Gastrocnemius medialis (tissue), 4 donors: ENCODE measurements around the gene MMP19.

Experiments
- CTCF ChIP-seq, 5 experiments: fragments of 450-650 bp in 3 of 5; fragments of 200-600 bp in 2 of 5; sonication (generic) in 2 of 5; IDR thresholded peaks in 4 of 5; conservative IDR thresholded peaks in 1 of 5; 1 replicate in 4 of 5; 2 replicates in 1 of 5; pipeline ENCODE4 v1.5.1; 2016 to 2019; ENCODE audit warnings: antibody characterized with exemption in 5 of 5, mild to moderate bottlenecking in 3 of 5, moderate library complexity in 3 of 5
- POLR2A ChIP-seq, 2 donors: fragments of 450-650 bp; IDR thresholded peaks; one replicate each; pipeline ENCODE4 v1.6.1; 2017; ENCODE audit warnings: antibody characterized with exemption in 2 of 2, mild to moderate bottlenecking in 2 of 2, moderate library complexity in 2 of 2

GRCh38 chr12:55839345-55840140 is 3.2 kb downstream of the MMP19 start:
- TF ChIP-seq CTCF (IDR thresholded peaks at IDR 0.05 in 4 of 5, conservative IDR thresholded peaks at IDR 0.05 in 1 of 5) (no peak), POLR2A (IDR thresholded peaks at IDR 0.05) (no peak)
